HL-60 (cell line): Measurements from ENCODE around the gene CHMP6.

Source experiments
- DNase-seq, 2 experiments: peaks; one replicate each; pipeline ENCODE4 v3.0.0-alpha.2; 2010 to 2020; ENCODE audit warnings: low read depth in 1 of 2, low spot score in 1 of 2
- H3K27ac ChIP-seq: fragments of 250-450 bp; sonication (Bioruptor Pico); replicated peaks from 2 replicates; pipeline ENCODE4 v1.5.1; 2020; ENCODE audit warnings: mild to moderate bottlenecking, moderate library complexity
- H3K27me3 ChIP-seq: fragments of 250-450 bp; sonication (Bioruptor Pico); 2 replicates; pipeline ENCODE4 v1.5.1; 2021; ENCODE audit warnings: mild to moderate bottlenecking, moderate library complexity; ENCODE audit not compliant: insufficient read depth, poor library complexity, severe bottlenecking
- H3K4me3 ChIP-seq: replicated peaks from 2 replicates; pipeline ENCODE4 v1.5.1; 2011; ENCODE audit warnings: mild to moderate bottlenecking, control low read depth, low read length; ENCODE audit not compliant: insufficient read depth
- CTCF ChIP-seq: IDR thresholded peaks from one replicate; pipeline ENCODE4 v1.5.1; 2011; ENCODE audit warnings: low read length, control low read depth, inconsistent platforms; ENCODE audit not compliant: insufficient read depth
- GABPA ChIP-seq: IDR thresholded peaks from 2 replicates; pipeline ENCODE4 v1.6.1; 2012; ENCODE audit warnings: low read depth
- POLR2AphosphoS5 ChIP-seq: IDR thresholded peaks from 2 replicates; pipeline ENCODE4 v1.6.1; 2012; ENCODE audit warnings: low read depth
- REST ChIP-seq: IDR thresholded peaks from 2 replicates; pipeline ENCODE4 v1.6.1; 2012; ENCODE audit warnings: low read depth; ENCODE audit not compliant: insufficient replicate concordance
- SPI1 ChIP-seq: IDR thresholded peaks from 2 replicates; pipeline ENCODE4 v1.6.1; 2012; ENCODE audit warnings: low read depth, mild to moderate bottlenecking, borderline replicate concordance

The CHMP6 gene

GRCh38 chr17:81026266-81027036, 34.8 kb downstream of the CHMP6 start:
- no peak overlapping the region for H3K27ac ChIP-seq
- no peak overlapping the region for H3K4me3 ChIP-seq
- no peak for TF ChIP-seq POLR2AphosphoS5
- TF ChIP-seq REST: no peak
- no peak for TF ChIP-seq CTCF
- no peak for TF ChIP-seq GABPA
- TF ChIP-seq SPI1: no peak
- H3K27me3 ChIP-seq: peaks cover 13% of the 10 kb centered on the region
- DNase-seq: no peak

GRCh38 chr17:81027038-81027437, 35.4 kb downstream of the CHMP6 start:
- DNase-seq: no peak
- Histone ChIP-seq H3K4me3 (no peak overlapping the region), H3K27ac (no peak overlapping the region), H3K27me3 (peaks cover 13% of the 10 kb centered on the region)
- TF ChIP-seq POLR2AphosphoS5 (no peak), CTCF (no peak), SPI1 (no peak), GABPA (no peak), REST (no peak)

GRCh38 chr17:81027591-81028505, 36.2 kb downstream of the CHMP6 start:
- Histone ChIP-seq H3K27me3 (peaks cover 13% of the 10 kb centered on the region), H3K27ac (no peak overlapping the region), H3K4me3 (no peak overlapping the region)
- no peak for DNase-seq
- TF ChIP-seq CTCF: no peak
- TF ChIP-seq REST: no peak
- TF ChIP-seq GABPA: no peak
- no peak for TF ChIP-seq SPI1
- TF ChIP-seq POLR2AphosphoS5: no peak
